Right hindlimb (tissue), 1 donor: ENCODE measurements around the gene RNF222.
"Not testable (repeated sequence)": the region's sequence is repeated elsewhere in the genome, so short reads cannot be mapped to it uniquely, and the experiment has no call there.

Experiments
- DNase-seq: peaks from one replicate; pipeline ENCODE4 v3.0.0-alpha.2; 2018

The RNF222 gene

GRCh38 chr17:8377422-8377821 is 20.2 kb downstream of the RNF222 start:
- no peak for DNase-seq

GRCh38 chr17:8376271-8377067 is 21.2 kb downstream of the RNF222 start, which contains the start of gene KRABD2:
TSS of gene KRABD2 (minus strand) at chr17:8376704.
- peak; percentile 94 for DNase-seq

- no peak for DNase-seq
Measured at GRCh38 chr17:8375738-8376259, 21.8 kb downstream of the RNF222 start.

- DNase-seq = not testable (repeated sequence)
Measured at GRCh38 chr17:8373856-8374255, 23.8 kb downstream of the RNF222 start.

GRCh38 chr17:8372422-8372821 is 25.2 kb downstream of the RNF222 start:
- no peak for DNase-seq

- no peak for DNase-seq
Measured at GRCh38 chr17:8371786-8372185, 25.8 kb downstream of the RNF222 start.

GRCh38 chr17:8369944-8370343 is 27.7 kb downstream of the RNF222 start:
- no peak for DNase-seq

- DNase-seq = no peak
Measured at GRCh38 chr17:8368193-8368592, 29.4 kb downstream of the RNF222 start.

- DNase-seq = no peak
Measured at GRCh38 chr17:8366231-8366630, 31.4 kb downstream of the RNF222 start.

- no peak for DNase-seq
Measured at GRCh38 chr17:8365143-8365542, 32.5 kb downstream of the RNF222 start.

- no peak for DNase-seq
Measured at GRCh38 chr17:8362651-8363332, 34.8 kb downstream of the RNF222 start.

GRCh38 chr17:8360751-8361150 is 36.9 kb downstream of the RNF222 start:
- no peak for DNase-seq

GRCh38 chr17:8360260-8360659 is 37.4 kb downstream of the RNF222 start:
- DNase-seq = no peak

GRCh38 chr17:8359769-8360168 is 37.9 kb downstream of the RNF222 start:
- peak; percentile 42 for DNase-seq

- DNase-seq = no peak
Measured at GRCh38 chr17:8357910-8358309, 39.7 kb downstream of the RNF222 start.

GRCh38 chr17:8354236-8354635 is 43.4 kb downstream of the RNF222 start:
- DNase-seq = no peak

- DNase-seq = no peak
Measured at GRCh38 chr17:8353736-8354135, 43.9 kb downstream of the RNF222 start.

- no peak for DNase-seq
Measured at GRCh38 chr17:8350339-8350738, 47.3 kb downstream of the RNF222 start.

GRCh38 chr17:8347001-8347400 is 50.6 kb downstream of the RNF222 start:
- DNase-seq = not testable (repeated sequence)

- no peak for DNase-seq
Measured at GRCh38 chr17:8345951-8346665, 51.5 kb downstream of the RNF222 start.

- no peak for DNase-seq
Measured at GRCh38 chr17:8345052-8345690, 52.5 kb downstream of the RNF222 start.

- no peak for DNase-seq
Measured at GRCh38 chr17:8341456-8341855, 56.2 kb downstream of the RNF222 start.
